Astrocyte of the hippocampus (primary cell): ENCODE results near the gene SYT15B.
"Not testable (repeated sequence)": the region's sequence is repeated elsewhere in the genome, so short reads cannot be mapped to it uniquely, and the experiment has no call there.

ENCODE experiments used
- DNase-seq: peaks from one replicate; pipeline ENCODE4 v3.0.0; 2011; ENCODE audit warnings: low read depth, low spot score

The SYT15B gene

GRCh38 chr10:47725740-47726139 is 37.7 kb downstream of the SYT15B start:
- DNase-seq: not testable (repeated sequence)

GRCh38 chr10:47725047-47725446 is 38.3 kb downstream of the SYT15B start:
- not testable (repeated sequence) for DNase-seq

GRCh38 chr10:47724119-47724518 is 39.3 kb downstream of the SYT15B start:
- DNase-seq: not testable (repeated sequence)

- not testable (repeated sequence) for DNase-seq
Observed at GRCh38 chr10:47723362-47723761, 40.0 kb downstream of the SYT15B start.

DNA sequence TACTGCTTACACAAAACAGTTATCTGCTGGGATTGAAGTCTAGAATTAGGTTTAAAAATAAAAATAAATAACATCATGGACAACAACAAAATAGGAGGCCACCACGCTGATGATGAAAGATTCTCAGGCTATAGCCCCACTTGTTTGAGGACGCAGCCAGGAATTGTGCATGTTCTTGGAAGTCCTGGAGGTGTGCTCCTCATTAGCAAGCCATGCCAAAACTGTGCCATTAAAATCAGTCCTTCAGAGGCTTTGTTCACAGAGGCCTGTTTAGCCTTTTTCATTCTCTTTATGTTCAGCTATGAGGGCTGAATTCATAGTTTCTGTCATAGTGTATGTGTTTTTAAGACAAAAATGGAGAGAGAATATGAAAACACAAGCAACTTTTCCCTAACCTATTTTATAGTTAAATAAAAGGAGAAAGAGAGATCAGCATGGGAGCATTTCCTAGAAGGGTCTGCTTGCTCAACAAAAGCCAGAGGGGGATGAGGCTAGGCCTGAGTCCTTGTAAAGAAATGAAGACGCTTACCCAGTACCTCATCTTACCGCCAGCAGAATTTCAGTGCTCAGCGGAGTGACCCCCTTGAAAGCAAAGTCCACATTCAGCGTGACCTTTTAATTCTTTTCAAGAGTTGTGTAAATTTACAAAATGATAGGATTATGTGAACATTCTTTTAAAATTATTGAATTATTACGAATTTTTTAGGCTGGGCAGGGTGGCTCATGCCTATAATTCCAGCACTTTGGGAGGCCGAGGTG is 46.2 kb downstream of the SYT15B start:
- not testable (repeated sequence) for DNase-seq
